Measurements from ENCODE around the gene UHRF2. TPM values are rescaled to one million over a fixed set of nuclear protein-coding genes. Genes with fewer than 3 reads are reported as not detected.

Gene UHRF2
- total RNA-seq, 1 donor from 2014 or later: 61.1 TPM

GRCh38 chr9:6553866-6554265 lies 140.9 kb downstream of the UHRF2 start:
- DNase-seq (ENCODE audit: low read depth in 2 of 2): no peak

Other genes with a start within 250 kb of the UHRF2 start
- gene IL33, start 197.4 kb upstream of the UHRF2 start, total RNA-seq: 2.4 and 6.3 TPM in 2 replicates
- gene TPD52L3, start 84.8 kb upstream of the UHRF2 start, total RNA-seq: not detected in 2 replicates
- gene GLDC, start 232.5 kb downstream of the UHRF2 start, total RNA-seq: 1.8 and 3.5 TPM in 2 replicates